HG03060 (cell line): ENCODE results near the gene RNF187.
A peak's percentile ranks its signal among the peaks of the same experiment; 100 is the strongest.

Source experiments
- ATAC-seq: cut with Tn5 transposase; IDR thresholded peaks from one replicate; pipeline ENCODE4 v1.9.1; 2021; ENCODE audit warnings: low read depth, moderate number of reproducible peaks; ENCODE audit not compliant: unreplicated experiment

Gene RNF187

GRCh38 chr1:228487336-228488124 lies at the start of gene RNF187:
Gene RNF187 (plus strand): TSS chr1:228487382.
- ATAC-seq, result no peak

GRCh38 chr1:228437424-228437962 lies 49.7 kb upstream of the RNF187 start:
- ATAC-seq, result no peak

GRCh38 chr1:228438266-228438665 lies 48.9 kb upstream of the RNF187 start:
- ATAC-seq, result no peak

GRCh38 chr1:228440761-228441500 lies 46.3 kb upstream of the RNF187 start:
- no peak for ATAC-seq

- ATAC-seq, result no peak
These were observed 43.8 kb upstream of the RNF187 start for GRCh38 chr1:228443395-228443794.

GRCh38 chr1:228445490-228445842 lies 41.7 kb upstream of the RNF187 start:
- no peak for ATAC-seq

GRCh38 chr1:228445843-228446650 lies 41.1 kb upstream of the RNF187 start:
- no peak for ATAC-seq

GRCh38 chr1:228446852-228447251 lies 40.3 kb upstream of the RNF187 start:
- no peak for ATAC-seq

- no peak for ATAC-seq
These were observed 38.8 kb upstream of the RNF187 start for GRCh38 chr1:228448372-228448771.

- no peak for ATAC-seq
These were observed 37.0 kb upstream of the RNF187 start for GRCh38 chr1:228450200-228450599.

- ATAC-seq, result no peak
These were observed 34.8 kb upstream of the RNF187 start for GRCh38 chr1:228452194-228453021.

- ATAC-seq, result no peak
These were observed 34.1 kb upstream of the RNF187 start for GRCh38 chr1:228453022-228453560.

GRCh38 chr1:228453614-228454013 lies 33.6 kb upstream of the RNF187 start:
- ATAC-seq, result no peak

GRCh38 chr1:228454238-228454637 lies 32.9 kb upstream of the RNF187 start:
- ATAC-seq, result no peak

- no peak for ATAC-seq
These were observed 31.5 kb upstream of the RNF187 start for GRCh38 chr1:228455715-228456114.

GRCh38 chr1:228456252-228457016 lies 30.7 kb upstream of the RNF187 start:
- ATAC-seq, result no peak

- ATAC-seq, result no peak
These were observed 30.2 kb upstream of the RNF187 start for GRCh38 chr1:228457017-228457395.

- ATAC-seq, result peak; percentile 90
These were observed 29.6 kb upstream of the RNF187 start for GRCh38 chr1:228457396-228458176.
